ENCODE measurements around the gene FSD2.
"Not testable (repeated sequence)": the region's sequence is repeated elsewhere in the genome, so short reads cannot be mapped to it uniquely, and the experiment has no call there.

The FSD2 gene

DNA sequence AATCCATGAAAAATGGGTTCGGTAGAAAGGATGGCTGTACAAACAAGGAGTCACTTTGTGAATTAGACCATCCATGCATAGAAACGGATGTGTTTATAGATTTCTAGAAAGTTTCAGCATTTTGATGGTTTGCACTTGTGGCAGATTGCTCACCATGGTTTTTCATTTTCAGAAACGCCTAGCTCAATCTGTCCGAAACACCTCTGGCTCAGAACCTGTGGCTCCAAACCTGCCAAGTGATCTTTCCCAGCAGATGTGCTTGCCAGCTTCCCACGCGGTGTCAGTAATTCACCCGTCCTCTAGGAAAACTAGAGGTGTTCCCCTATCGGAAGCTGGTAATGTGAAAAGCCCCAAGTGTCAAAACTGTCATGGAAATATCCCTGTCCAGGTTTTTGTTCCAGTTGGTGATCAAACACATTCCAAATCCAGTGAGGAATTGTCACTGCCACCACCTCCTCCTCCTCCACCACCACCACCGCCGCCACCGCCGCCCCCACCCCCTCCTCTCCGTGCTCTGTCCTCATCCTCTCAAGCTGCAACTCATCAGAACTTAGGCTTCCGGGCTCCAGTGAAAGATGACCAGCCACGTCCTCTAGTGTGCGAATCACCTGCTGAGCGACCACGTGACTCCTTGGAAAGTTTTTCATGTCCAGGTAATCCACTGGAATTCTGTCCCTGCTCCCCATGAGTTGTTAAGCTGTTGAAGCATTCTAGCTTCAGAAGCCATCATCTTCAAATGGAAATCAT is 24.7 kb upstream of the FSD2 start:
- DNase-seq, result no peak

DNA sequence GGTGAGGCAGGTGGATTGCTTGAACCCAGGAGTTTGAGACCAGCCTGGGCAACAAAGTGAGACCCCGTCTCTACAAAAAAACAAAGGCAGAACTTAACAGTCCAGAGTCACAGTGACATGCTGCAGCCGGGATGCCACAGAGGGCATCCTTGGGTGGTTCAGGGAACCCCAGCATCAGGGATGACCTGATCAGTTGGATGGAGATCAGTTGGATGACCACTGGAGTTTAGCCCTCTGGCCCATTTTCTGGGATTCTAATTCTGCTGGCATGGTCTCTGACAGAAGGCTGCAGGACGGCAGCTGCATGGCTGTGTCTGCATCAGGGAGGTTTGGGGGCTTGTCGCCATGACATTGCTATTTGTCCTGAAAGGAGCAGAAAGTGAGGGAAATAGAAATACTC is 23.4 kb upstream of the FSD2 start:
- no peak for DNase-seq

DNA sequence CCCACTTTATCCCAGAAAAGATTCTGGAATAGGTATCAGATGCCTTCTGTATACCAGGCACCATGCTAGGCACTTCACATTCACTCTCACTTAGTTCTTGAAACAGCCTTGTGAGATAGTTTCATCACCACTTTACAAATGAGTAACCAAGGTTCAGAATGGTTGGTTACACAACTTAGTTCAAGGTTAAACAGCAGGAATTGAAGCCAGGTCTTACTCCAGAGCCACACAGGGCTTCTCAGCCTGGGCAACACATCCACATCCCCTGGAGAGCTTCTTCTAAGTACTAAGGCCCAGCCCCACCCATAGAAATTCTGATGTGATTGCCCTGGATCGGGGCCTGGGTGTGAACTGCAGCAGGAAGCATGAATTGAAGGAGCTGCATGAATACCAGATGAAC is 22.2 kb upstream of the FSD2 start:
- DNase-seq, result no peak

DNA sequence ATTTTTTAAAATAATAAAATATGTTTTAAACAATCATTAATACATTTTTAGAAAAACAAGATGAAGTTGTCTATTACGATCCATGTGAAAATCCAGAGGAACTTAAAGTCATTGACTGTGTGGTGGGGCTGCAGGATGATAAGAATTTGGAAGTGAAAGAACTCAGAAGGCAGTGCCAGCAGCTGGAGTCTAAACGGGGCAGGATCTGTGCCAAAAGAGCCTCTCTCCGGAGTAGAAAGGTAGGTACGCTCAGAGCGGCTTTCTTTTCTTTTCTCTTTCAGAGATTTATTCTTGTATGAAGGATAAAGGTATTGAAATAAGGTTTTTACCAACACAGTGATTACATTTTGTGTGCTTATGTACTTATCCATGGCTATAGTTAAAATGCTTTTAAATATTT is 17.2 kb upstream of the FSD2 start:
- DNase-seq, result no peak

DNA sequence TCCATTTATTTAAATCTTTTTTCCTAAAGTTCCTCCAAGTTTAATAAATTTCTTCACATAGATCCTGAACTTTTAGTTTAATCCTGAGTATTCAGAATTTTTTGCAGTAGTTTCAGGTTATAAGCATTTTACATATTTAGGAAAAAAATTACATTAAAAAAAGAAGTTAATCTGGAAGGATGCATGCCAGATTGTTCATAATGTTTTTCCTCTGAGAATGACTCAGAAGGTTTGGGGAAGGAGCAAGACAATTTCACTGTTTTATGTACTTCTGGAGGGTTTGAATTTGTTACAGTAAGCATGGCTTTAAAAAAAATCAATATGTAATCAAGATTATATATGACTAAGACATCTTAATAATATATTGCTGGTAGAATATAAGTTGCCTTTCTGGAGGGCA is 16.0 kb upstream of the FSD2 start:
- DNase-seq, result not testable (repeated sequence)

DNA sequence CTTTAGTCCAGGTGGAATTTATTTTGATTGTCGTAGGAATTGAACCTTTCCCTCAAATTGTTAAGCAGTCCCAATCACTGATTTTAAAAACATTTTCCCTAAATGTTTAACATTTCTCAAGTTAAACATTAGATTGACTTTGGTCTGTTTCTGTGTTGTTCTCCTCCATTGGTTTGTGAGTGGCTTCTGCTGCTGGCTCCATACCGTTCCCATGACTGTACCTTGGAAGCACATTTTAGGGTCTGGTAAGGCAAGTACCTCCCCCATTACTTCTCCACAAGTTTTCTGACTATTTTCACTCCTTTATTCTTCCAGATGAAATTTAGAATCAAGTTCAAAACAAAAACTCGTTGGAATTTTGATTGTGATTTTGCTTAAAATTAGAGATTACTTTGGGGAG is 15.5 kb upstream of the FSD2 start:
- peak in 1 of 2 experiments; percentile 16 for DNase-seq

DNA sequence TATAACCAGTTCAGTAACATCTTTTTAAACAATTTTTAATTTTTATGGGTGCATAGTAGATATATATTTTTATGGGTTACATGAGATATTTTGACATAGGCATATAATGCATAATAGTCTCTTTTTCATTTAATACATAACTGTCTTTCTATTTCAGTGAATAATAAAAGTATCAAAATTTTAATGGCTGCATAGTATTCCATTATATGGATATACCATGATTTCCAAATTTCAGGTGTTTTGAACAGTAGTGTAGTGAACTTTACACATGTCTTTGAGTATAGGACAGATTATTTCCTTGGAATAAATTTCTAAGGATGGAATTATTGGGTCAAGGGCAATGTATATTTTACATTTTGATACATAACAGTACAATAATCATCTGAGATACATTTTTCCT is 14.3 kb upstream of the FSD2 start:
- DNase-seq, result no peak

DNA sequence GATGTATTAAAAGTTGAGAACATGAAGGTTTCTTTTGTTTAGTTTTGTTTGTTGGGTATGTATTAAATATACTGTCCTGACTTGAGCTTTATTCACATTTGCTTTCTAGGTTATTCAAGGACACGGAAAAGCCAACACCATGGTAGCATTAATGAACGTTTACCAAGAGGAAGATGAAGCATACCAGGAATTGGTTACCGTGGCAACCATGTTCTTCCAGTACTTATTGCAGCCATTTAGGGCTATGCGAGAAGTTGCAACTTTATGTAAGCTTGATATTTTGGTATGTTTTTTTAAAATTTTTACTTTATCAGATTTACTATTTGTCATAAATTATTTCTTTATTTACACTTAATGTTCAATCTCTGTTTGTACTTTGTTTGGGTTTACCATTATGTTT is 7.1 kb upstream of the FSD2 start:
- DNase-seq, result no peak

DNA sequence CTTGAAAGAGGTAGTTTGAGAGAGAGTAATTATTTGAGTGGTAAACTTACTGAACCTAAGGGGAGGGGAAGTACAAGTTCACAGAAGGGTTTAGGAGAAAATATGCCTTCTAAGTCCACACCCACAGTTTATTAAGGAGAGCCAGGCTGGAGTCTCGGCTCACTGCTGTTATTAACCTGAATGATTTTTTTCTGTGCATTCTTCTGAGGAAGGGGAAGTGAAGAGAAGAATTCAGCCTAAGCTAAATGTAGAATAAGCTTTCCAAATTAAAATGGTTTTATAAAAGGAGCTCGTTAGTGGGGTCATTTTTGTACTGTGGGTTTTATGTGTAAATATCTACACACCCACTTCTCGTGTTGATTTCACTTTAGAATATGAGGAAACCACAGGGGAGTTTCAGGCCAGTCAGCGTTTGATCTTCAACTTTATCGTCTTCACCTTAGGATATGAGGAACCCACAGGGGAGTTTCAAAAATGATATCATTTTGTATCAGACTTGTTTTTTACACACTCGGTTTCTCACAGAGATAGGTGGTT is 5.1 kb upstream of the FSD2 start:
- DNase-seq, result peak in 1 of 2 experiments; percentile 75

DNA sequence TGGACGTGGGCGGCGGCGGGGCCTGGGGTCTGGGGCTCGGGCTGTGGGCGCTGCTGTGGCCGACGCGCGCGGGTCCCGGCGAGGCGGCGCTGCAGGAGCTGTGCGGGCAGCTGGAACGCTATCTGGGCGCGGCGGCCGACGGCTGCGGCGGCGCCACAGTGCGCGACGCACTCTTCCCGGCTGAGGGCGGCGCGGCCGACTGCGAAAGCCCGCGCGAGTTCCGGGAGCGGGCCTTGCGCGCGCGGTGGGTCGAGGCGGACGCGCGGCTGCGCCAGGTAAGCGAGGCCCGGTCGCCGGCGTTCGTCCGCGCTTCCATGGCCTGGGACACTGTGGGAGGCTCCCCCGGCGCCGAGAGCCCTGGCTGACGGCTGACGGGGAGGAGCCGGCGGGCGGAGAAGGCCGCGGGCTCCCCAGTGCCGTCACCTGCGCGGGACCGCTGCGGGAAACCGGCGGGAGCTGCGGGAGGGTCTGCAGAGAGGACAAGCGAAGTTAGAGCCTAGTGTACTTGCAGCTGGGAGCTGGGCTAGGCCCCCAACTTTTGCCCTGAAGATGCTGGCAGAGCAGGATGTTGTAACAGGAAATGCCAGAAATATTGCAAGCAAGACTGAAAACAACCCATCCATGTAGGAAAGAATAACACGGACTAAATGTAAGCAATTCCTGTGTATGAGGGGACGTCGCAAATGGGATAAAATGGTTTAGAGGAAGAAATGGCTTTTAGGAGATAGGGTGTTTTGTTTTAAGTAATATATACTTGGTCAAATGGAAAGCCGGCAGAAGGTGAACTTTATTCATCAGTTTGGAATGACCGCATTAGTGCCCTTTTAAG is 4.4 kb upstream of the FSD2 start:
- peak; percentile 18 to 75 for DNase-seq

DNA sequence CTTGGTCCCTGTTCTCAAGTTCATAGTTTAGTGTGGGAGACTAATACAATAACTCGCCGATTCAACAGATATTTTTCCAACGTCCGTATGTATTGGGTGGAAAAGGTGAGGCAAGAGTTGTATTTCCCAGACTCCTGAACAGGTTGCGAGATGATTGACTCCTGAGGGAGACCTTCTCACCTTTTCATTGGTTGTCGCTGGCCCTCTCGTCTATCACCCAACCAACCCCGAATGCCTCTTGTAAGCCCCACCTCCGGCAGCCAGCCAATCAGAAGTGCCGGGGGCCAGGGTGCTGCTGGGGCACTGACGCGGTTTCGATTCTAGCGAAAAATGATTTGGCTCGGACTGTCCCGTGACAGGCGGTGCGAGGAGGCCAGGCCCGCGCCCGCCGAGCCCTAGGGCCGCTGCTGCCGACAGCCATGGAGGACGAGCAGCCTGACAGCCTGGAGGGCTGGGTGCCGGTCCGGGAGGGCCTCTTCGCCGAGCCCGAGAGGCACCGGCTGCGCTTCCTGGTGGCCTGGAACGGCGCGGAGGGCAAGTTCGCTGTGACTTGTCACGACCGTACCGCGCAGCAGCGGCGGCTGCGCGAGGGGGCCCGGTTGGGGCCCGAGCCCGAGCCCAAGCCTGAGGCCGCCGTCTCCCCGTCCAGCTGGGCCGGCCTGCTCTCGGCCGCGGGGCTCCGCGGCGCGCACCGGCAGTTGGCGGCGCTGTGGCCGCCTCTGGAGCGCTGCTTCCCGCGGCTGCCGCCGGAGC is 3.6 kb upstream of the FSD2 start, which contains the start of gene WHAMM:
TSS of gene WHAMM (plus strand) at position 321 of the 753 bp plus-strand sequence. CDS start at position 420, 99 bp downstream.
- DNase-seq, result peak; percentile 98 to 99

DNA sequence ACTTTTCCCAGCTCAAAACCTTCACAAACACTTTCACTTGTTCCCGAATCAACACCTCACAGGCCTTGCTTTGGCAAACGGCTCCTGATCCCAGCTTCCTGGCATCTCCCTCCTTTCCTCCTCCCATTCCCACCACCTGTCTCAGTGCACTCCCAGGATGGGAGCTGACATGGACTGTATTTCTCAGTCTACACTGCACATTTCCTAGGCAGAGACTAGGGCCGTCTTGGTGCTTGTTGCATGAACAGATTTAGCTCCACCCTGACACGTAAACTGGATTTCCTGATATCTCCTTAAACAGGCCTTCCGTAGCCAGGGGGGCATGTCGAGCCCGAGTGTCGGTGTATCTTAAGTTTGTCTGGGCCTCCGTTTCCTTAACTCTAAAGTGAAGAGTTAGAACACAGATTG is 2.8 kb upstream of the FSD2 start:
- DNase-seq, result no peak

DNA sequence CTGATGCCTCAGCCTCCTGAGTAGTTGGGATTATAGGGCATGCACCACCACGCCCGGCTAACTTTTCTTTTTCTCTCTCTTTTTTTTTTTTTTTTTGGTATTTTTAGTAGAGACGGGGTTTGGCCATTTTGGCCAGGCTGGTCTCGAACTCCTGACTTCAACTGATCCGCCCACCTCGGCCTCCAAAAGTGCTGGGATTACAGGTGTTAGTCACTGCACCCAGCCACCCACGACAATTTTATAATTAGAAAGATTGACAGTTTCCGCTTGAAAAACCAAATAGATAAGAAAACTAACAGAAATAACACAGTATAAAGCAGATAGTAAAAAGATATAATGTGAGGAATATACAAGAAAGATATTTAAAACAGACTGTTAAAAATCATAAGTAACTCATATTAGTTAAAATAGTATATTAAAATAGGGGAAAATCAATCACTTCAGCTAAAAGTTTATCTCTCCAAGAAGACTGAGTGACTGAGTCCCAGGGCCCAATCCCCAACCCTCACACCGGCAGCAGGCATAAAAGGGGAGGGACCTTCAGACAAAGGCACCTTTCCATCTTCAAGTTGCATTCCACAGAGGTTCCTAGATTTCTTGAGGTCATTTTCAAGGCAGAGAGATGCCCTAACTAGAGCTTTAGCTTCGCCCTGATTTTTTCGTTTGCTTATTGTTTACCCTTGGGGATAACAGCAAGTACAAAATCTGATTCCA is 2.2 kb upstream of the FSD2 start:
- DNase-seq, result no peak

DNA sequence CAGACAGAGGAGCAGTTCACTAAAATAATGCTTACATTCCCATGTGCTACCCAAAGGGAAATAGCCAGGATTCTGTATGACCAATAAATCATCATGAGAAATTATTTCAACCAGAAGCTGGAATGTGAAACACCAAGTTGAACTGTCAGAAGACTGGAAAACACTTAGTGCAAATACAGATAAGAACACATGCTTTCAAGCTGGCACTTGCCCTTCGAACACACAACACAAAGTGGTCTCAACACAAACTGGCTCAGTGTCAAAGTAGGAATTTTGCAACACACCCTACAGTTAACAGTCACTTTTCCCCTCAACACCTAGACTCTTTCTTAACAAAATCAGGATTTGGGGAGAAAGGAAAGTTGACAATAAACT is 1.3 kb downstream of the FSD2 start:
- DNase-seq, result no peak

DNA sequence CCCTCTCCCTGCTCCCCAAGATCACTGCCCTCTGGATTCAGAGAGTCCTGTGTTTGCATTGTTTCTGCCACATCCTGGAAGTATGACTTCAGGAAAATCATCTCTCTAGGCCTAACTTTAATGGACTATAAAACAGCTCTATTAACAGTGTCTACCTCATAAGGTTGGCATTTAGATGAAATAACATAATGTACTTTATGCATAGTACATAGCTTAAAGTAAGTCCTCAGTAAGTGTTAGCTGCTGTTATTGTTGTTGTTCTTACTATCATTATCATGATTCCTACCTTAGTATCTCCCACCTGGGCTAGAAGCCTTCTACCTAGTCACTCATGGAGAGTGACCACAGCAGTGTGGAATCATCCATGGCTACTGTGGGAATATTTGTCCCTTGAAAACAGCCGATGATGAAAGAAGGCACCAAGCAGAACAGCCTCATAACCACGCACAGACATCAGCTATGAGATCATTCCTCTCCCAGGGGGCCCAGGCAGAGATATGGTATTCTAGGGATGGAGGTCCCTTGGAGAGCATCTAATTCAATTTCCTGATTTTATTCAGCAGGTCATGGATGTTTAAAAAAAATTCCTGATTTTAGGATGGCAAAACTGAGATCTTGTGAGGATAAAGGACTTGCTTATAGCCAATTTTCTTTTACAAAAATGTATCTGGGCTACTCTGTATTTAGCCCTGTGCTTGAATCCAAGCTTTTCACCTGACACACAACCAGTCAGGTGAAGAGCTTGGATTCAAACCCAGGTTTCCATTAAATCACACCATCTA is 1.9 kb downstream of the FSD2 start:
- no peak for DNase-seq

DNA sequence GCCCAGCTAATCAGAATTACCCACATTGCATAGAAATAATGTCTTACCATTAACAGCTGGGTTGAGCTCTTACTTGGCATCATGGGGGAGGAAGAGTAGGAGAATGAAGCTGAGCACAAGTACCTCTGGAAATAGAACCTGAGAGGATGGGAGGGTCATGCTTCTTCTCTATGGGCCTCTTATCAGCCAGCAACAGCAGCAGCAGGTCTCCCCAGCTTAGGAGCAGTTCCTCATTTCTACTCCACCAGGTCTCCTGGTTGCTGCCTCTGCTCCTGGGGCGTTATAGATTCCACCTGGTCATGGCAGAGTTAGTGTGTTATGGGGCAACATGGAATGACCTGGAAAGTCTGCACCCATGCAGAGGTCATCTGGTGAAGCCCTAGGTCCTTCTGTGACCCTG is 3.4 kb downstream of the FSD2 start:
- no peak for DNase-seq

DNA sequence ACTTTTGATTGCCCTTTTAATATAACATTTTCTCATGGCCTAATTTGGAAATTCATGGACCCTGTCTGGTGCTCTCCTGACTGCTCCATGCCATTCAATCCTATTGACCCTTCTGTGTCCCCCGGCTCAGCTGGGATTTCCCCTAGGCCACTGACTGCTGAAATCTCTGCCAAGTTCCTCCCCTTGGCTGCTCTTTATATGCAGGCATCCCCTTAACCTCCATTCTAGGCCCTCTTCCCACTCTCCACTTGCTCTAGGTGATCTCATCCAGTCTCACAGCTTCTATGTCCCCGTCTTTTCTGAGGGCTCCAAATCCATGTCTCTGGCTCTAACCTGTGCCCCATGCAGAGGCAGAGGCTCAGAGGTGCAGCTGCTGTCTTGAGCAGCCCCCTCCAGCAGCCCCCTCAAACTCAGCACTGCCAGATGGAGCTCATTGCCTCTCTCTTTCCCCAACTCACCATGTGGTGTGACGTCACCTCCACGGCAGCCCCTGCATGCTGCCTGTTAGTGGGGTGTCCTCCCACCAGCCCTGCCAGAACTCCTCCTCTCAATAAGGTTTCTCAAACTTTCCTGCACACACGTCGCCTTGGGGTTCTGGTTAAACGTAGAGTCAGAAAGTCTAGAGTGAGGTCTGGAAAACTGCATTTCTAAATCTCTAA is 6.6 kb downstream of the FSD2 start:
- DNase-seq, result no peak

DNA sequence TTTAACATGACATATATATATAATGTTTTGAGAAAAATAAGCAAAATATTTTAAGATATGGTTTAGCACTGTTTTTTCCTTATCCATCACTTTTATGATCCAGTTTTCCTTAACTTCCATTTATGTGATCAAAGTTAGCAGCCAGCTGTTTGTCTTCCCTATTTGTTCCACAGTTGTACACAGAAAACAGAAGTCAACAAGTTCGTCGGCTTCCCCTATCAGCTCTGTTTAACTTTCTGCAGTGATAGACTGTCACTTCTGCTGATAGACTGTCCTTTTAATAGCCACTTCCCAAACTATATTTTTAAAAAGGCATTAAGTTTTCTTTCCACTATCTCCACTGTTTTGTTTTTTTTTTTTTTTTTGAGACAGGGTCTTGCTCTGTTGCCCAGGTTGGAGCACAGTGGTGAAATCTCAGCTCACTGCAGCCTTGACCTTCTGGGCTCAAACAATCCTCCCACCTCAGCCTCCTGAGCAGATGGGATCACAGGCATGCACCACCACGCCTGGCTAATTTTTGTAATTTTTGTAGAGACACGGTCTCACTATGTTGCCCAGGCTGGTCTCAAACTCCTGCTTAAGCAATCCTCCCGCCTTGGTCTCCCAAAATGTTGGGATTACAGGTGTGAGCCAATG is 7.2 kb downstream of the FSD2 start:
- DNase-seq, result no peak

DNA sequence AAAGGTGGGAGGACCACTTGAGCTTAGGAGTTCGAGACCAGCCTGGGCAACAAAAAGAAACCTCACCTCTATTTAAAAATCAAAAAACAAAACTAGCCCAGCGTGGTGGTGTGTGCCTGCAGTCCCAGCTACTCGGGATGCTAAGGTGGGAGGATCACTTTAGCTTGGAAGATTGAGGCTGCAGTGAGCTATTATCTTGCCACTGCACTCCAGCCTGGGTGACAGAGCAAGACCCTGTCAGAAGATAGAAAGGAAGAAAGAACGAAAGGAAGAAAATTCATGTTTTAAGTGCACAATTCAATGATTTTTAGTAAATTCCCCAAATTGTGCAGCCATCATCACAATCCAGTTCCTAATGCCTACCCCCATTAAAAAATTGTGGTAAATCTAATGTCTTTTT is 7.8 kb downstream of the FSD2 start:
- DNase-seq, result no peak

DNA sequence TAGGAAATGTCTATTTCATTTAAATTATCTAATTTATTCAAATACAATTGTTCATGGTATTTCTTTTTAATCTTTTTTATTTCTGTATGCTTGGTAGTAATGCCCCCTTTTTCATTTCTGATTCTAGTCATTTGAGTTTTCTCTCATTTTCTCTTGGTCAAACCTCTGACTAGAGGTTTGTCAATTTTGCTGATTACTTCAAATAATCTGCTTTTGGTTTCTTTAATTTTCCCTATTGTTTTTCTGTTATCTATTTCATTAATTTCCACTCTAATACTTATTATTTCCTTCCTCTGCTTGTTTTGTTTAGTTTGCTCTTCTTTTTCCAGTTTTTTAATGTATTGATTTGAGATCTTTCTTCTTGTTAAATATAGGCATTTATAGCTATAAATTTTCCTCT is 12.1 kb downstream of the FSD2 start:
- DNase-seq, result no peak

DNA sequence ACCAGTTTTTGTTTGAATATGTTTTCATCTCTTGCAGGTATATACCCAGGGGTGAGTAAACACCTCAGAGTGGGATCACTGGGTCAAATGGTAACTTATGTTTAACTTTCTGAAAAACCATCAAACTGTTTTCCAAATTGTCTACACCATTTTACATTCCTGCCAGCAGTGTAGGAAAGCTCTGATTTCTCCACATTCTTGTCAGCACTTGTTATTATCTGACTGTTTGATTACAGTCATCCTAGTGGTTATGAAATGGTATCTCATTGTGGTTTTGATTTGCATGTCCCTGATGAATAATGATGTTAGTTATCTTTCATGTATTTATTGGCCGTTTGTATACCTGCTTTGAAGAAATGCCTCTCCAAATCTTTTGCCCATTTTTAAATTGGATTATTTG is 13.8 kb downstream of the FSD2 start:
- DNase-seq, result no peak
